NT2/D1 (cell line): ENCODE data around the gene DKK2.

ENCODE experiments used
- DNase-seq: peaks from one replicate; pipeline ENCODE4 v3.0.0-alpha.2; 2011; ENCODE audit warnings: low read depth, low spot score
- H3K27me3 ChIP-seq: 2 replicates; pipeline ENCODE4 v1.6.0; 2011; ENCODE audit warnings: mild to moderate bottlenecking; ENCODE audit not compliant: insufficient read length, insufficient read depth
- H3K36me3 ChIP-seq: 2 replicates; pipeline ENCODE4 v1.6.1; 2011; ENCODE audit warnings: mild to moderate bottlenecking, low read length, mixed read lengths; ENCODE audit not compliant: insufficient read depth, insufficient read length
- H3K4me1 ChIP-seq: 2 replicates; pipeline ENCODE4 v1.5.1; 2011; ENCODE audit not compliant: insufficient read depth, insufficient read length
- H3K4me3 ChIP-seq: 2 replicates; pipeline ENCODE4 v1.5.1; 2011; ENCODE audit warnings: low read depth; ENCODE audit not compliant: insufficient read length
- H3K9ac ChIP-seq: 2 replicates; pipeline ENCODE4 v1.6.0; 2011; ENCODE audit warnings: low read depth; ENCODE audit not compliant: insufficient read length
- H3K9me3 ChIP-seq: 2 replicates; pipeline ENCODE4 v1.5.1; 2011; ENCODE audit warnings: mild to moderate bottlenecking, low read length; ENCODE audit not compliant: insufficient read depth
- SUZ12 ChIP-seq: IDR thresholded peaks from 2 replicates; pipeline ENCODE4 v1.6.1; 2011; ENCODE audit not compliant: insufficient read length, insufficient read depth; ENCODE audit errors: extremely low read depth
- YY1 ChIP-seq: IDR thresholded peaks from 2 replicates; pipeline ENCODE4 v1.6.1; 2011; ENCODE audit not compliant: insufficient read length, insufficient read depth
- ZNF274 ChIP-seq: IDR thresholded peaks from 2 replicates; pipeline ENCODE4 v1.6.1; 2011; ENCODE audit warnings: mild to moderate bottlenecking, low read depth, low read length

DKK2 gene

GRCh38 chr4:107035819-107036583, at the start of gene DKK2:
Gene DKK2, minus strand, starts transcription at chr4:107036313. Its CDS starts 722 bp downstream, at chr4:107035591.
- Histone ChIP-seq H3K9ac (peak within 1 kb of the TSS; percentile 61), H3K4me3 (peak within 1 kb of the TSS; percentile 45), H3K36me3 (no peaks in the 10 kb centered on the region), H3K4me1 (no peaks in the 10 kb centered on the region), H3K9me3 (no peaks in the 10 kb centered on the region), H3K27me3 (peaks cover 47% of the 10 kb centered on the region)
- no peak for DNase-seq
- TF ChIP-seq YY1, result no peak
- no peak for TF ChIP-seq ZNF274
- no peak for TF ChIP-seq SUZ12

- Histone ChIP-seq H3K4me3 (no peak overlapping the region), H3K27me3 (no peaks in the 10 kb centered on the region), H3K9me3 (no peaks in the 10 kb centered on the region), H3K36me3 (no peaks in the 10 kb centered on the region), H3K4me1 (no peaks in the 10 kb centered on the region), H3K9ac (no peak overlapping the region)
- DNase-seq, result no peak
- TF ChIP-seq ZNF274 (no peak), YY1 (no peak), SUZ12 (no peak)
These were observed 41.1 kb upstream of the DKK2 start for GRCh38 chr4:107077192-107077591.

- no peak for DNase-seq
- Histone ChIP-seq H3K4me1 (no peaks in the 10 kb centered on the region), H3K27me3 (no peaks in the 10 kb centered on the region), H3K4me3 (no peak overlapping the region), H3K9ac (no peak overlapping the region), H3K36me3 (no peaks in the 10 kb centered on the region), H3K9me3 (no peaks in the 10 kb centered on the region)
- TF ChIP-seq ZNF274 (no peak), YY1 (no peak), SUZ12 (no peak)
These were observed 37.0 kb upstream of the DKK2 start for GRCh38 chr4:107072836-107073736.

- Histone ChIP-seq H3K36me3 (no peaks in the 10 kb centered on the region), H3K4me3 (no peak overlapping the region), H3K4me1 (no peaks in the 10 kb centered on the region), H3K27me3 (no peaks in the 10 kb centered on the region), H3K9ac (no peak overlapping the region), H3K9me3 (no peaks in the 10 kb centered on the region)
- TF ChIP-seq YY1 (no peak), SUZ12 (no peak), ZNF274 (no peak)
- DNase-seq, result no peak
These were observed 35.0 kb upstream of the DKK2 start for GRCh38 chr4:107071108-107071507.

GRCh38 chr4:107069049-107069448, 32.9 kb upstream of the DKK2 start:
- Histone ChIP-seq H3K4me3 (no peak overlapping the region), H3K4me1 (no peaks in the 10 kb centered on the region), H3K9ac (no peak overlapping the region), H3K27me3 (no peaks in the 10 kb centered on the region), H3K9me3 (no peaks in the 10 kb centered on the region), H3K36me3 (no peaks in the 10 kb centered on the region)
- no peak for DNase-seq
- TF ChIP-seq SUZ12 (no peak), ZNF274 (no peak), YY1 (no peak)

- TF ChIP-seq YY1, result no peak
- no peak for TF ChIP-seq SUZ12
- TF ChIP-seq ZNF274, result no peak
- no peaks in the 10 kb centered on the region for H3K27me3 ChIP-seq
- H3K36me3 ChIP-seq, result no peaks in the 10 kb centered on the region
- H3K4me1 ChIP-seq, result no peaks in the 10 kb centered on the region
- no peak overlapping the region for H3K9ac ChIP-seq
- DNase-seq, result no peak
- no peaks in the 10 kb centered on the region for H3K9me3 ChIP-seq
- H3K4me3 ChIP-seq, result no peak overlapping the region
These were observed 32.0 kb upstream of the DKK2 start for GRCh38 chr4:107068116-107068515.

GRCh38 chr4:107066621-107067020, 30.5 kb upstream of the DKK2 start:
- TF ChIP-seq ZNF274, result no peak
- TF ChIP-seq SUZ12, result no peak
- TF ChIP-seq YY1, result no peak
- Histone ChIP-seq H3K9ac (no peak overlapping the region), H3K4me1 (no peaks in the 10 kb centered on the region), H3K4me3 (no peak overlapping the region), H3K9me3 (no peaks in the 10 kb centered on the region), H3K27me3 (no peaks in the 10 kb centered on the region), H3K36me3 (no peaks in the 10 kb centered on the region)
- DNase-seq, result no peak
